HL-60 (cell line): ENCODE measurements around the gene EHD1.

ENCODE experiments used
- GABPA ChIP-seq: IDR thresholded peaks from 2 replicates; pipeline ENCODE4 v1.6.1; 2012; ENCODE audit warnings: low read depth
- POLR2AphosphoS5 ChIP-seq: IDR thresholded peaks from 2 replicates; pipeline ENCODE4 v1.6.1; 2012; ENCODE audit warnings: low read depth
- SPI1 ChIP-seq: IDR thresholded peaks from 2 replicates; pipeline ENCODE4 v1.6.1; 2012; ENCODE audit warnings: low read depth, mild to moderate bottlenecking, borderline replicate concordance
- TF ChIP-seq, protein P1 (sequence below): IDR thresholded peaks from one replicate; pipeline ENCODE4 v1.5.1; 2011; ENCODE audit warnings: low read length, control low read depth, inconsistent platforms; ENCODE audit not compliant: insufficient read depth
- TF ChIP-seq, protein P2 (sequence below): IDR thresholded peaks from 2 replicates; pipeline ENCODE4 v1.6.1; 2012; ENCODE audit warnings: low read depth; ENCODE audit not compliant: insufficient replicate concordance

GRCh38 chr11:64837887-64838351 lies 40.5 kb downstream of the EHD1 start:
- no peak for TF ChIP-seq POLR2AphosphoS5
- TF ChIP-seq, protein P1, sequence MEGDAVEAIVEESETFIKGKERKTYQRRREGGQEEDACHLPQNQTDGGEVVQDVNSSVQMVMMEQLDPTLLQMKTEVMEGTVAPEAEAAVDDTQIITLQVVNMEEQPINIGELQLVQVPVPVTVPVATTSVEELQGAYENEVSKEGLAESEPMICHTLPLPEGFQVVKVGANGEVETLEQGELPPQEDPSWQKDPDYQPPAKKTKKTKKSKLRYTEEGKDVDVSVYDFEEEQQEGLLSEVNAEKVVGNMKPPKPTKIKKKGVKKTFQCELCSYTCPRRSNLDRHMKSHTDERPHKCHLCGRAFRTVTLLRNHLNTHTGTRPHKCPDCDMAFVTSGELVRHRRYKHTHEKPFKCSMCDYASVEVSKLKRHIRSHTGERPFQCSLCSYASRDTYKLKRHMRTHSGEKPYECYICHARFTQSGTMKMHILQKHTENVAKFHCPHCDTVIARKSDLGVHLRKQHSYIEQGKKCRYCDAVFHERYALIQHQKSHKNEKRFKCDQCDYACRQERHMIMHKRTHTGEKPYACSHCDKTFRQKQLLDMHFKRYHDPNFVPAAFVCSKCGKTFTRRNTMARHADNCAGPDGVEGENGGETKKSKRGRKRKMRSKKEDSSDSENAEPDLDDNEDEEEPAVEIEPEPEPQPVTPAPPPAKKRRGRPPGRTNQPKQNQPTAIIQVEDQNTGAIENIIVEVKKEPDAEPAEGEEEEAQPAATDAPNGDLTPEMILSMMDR, result no peak
- no peak for TF ChIP-seq GABPA
- TF ChIP-seq, protein P2, sequence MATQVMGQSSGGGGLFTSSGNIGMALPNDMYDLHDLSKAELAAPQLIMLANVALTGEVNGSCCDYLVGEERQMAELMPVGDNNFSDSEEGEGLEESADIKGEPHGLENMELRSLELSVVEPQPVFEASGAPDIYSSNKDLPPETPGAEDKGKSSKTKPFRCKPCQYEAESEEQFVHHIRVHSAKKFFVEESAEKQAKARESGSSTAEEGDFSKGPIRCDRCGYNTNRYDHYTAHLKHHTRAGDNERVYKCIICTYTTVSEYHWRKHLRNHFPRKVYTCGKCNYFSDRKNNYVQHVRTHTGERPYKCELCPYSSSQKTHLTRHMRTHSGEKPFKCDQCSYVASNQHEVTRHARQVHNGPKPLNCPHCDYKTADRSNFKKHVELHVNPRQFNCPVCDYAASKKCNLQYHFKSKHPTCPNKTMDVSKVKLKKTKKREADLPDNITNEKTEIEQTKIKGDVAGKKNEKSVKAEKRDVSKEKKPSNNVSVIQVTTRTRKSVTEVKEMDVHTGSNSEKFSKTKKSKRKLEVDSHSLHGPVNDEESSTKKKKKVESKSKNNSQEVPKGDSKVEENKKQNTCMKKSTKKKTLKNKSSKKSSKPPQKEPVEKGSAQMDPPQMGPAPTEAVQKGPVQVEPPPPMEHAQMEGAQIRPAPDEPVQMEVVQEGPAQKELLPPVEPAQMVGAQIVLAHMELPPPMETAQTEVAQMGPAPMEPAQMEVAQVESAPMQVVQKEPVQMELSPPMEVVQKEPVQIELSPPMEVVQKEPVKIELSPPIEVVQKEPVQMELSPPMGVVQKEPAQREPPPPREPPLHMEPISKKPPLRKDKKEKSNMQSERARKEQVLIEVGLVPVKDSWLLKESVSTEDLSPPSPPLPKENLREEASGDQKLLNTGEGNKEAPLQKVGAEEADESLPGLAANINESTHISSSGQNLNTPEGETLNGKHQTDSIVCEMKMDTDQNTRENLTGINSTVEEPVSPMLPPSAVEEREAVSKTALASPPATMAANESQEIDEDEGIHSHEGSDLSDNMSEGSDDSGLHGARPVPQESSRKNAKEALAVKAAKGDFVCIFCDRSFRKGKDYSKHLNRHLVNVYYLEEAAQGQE, result no peak
- no peak for TF ChIP-seq SPI1
